HCT116 (cell line): ENCODE results near the gene TIMM29. TPM values are rescaled to one million over a fixed set of nuclear protein-coding genes. Genes with fewer than 3 reads are reported as not detected.

Experiments
- ATAC-seq: fragments of 200-7000 bp; cut with Tn5 transposase; 2 replicates; pipeline ENCODE4 v1.9.1; 2020; ENCODE audit warnings: mild to moderate bottlenecking, moderate library complexity
- BruUV-seq: library from RNA; stranded (reverse); fragments of 400-500 nt; replicated peaks from 2 replicates; lab custom pipeline; 2021; lab: Mats Ljungman, UMichigan
- CTCF ChIA-PET: fragments of 300-600 bp; sonication (Branson Sonifier 250); formaldehyde crosslinking; loops from one replicate; lab custom pipeline; 2021; ENCODE audit warnings: antibody characterized with exemption; lab: Charles Lee
- POLR2A ChIA-PET: fragments of 300-600, 350-600 bp; sonication (Branson Sonifier 250); formaldehyde crosslinking; loops from one replicate; lab custom pipeline; 2021; ENCODE audit warnings: antibody characterized with exemption; lab: Charles Lee
- RAD21 ChIA-PET, 2 experiments: fragments of 300-600 bp; sonication (Branson Sonifier 250); formaldehyde crosslinking; loops; one replicate each; lab custom pipeline; 2023; ENCODE audit warnings: low total read pairs in 2 of 2; ENCODE audit not compliant: uncharacterized antibody in 2 of 2, unreplicated experiment in 2 of 2, low non-redundant PET in 1 of 2; lab: Charles Lee
- DNase-seq: peaks from one replicate; pipeline ENCODE4 v3.0.0-alpha.2; 2010; ENCODE audit warnings: low read depth, low spot score
- H2AFZ ChIP-seq: fragments of 200-600 bp; shearing (Covaris generic), sonication (generic); 2 replicates; pipeline ENCODE4 v1.6.1; 2017; ENCODE audit warnings: low read depth, mixed run types, mixed read lengths, antibody characterized with exemption, low read length; ENCODE audit not compliant: poor library complexity, severe bottlenecking
- H3K27ac ChIP-seq: 2 replicates; pipeline ENCODE4 v1.5.1; 2012; ENCODE audit warnings: low read depth, low read length
- H3K27me3 ChIP-seq: fragments of 200-600 bp; sonication (generic); 2 replicates; pipeline ENCODE4 v1.6.1; 2016; ENCODE audit warnings: mixed run types, low read length, mixed read lengths; ENCODE audit not compliant: insufficient read depth
- H3K36me3 ChIP-seq, 2 experiments: fragments of 200-500 bp in 1 of 2; fragments of 200-600 bp in 1 of 2; sonication (Bioruptor generic) in 1 of 2; sonication (generic) in 1 of 2; 2 replicates each; pipeline versions ENCODE4 v1.5.1 to v1.6.1; 2014 to 2016; ENCODE audit warnings: low read length in 2 of 2, inconsistent platforms in 1 of 2, mixed read lengths in 1 of 2, mixed run types in 1 of 2; ENCODE audit not compliant: insufficient read depth in 2 of 2, control insufficient read depth in 1 of 2
- H3K4me1 ChIP-seq, 2 experiments: fragments of 200-600 bp in 1 of 2; sonication (generic) in 1 of 2; 2 replicates each; pipeline versions ENCODE4 v1.5.1 to v1.6.1; 2012 to 2017; ENCODE audit warnings: low read length in 2 of 2, inconsistent platforms in 1 of 2, mild to moderate bottlenecking in 1 of 2, mixed read lengths in 1 of 2, mixed run types in 1 of 2, moderate library complexity in 1 of 2; ENCODE audit not compliant: insufficient read depth in 2 of 2, control insufficient read depth in 1 of 2
- H3K4me2 ChIP-seq: fragments of 200-600 bp; sonication (generic); 2 replicates; pipeline ENCODE4 v1.6.1; 2017; ENCODE audit warnings: mixed run types, low read length, mixed read lengths
- H3K4me3 ChIP-seq, 2 experiments: fragments of 200-600 bp in 1 of 2; sonication (generic) in 1 of 2; replicated peaks in 1 of 2; 2 replicates each; pipeline ENCODE4 v1.5.1; 2011 to 2016; ENCODE audit warnings: low read length in 2 of 2, control low read depth in 1 of 2, low read depth in 1 of 2, mild to moderate bottlenecking in 1 of 2, mixed read lengths in 1 of 2, mixed run types in 1 of 2
- H3K79me2 ChIP-seq: fragments of 200-600 bp; sonication (generic); 2 replicates; pipeline ENCODE4 v1.6.1; 2017; ENCODE audit warnings: mild to moderate bottlenecking, mixed run types, low read length, moderate library complexity, mixed read lengths; ENCODE audit not compliant: insufficient read depth
- H3K9ac ChIP-seq: fragments of 200-600 bp; sonication (generic); 2 replicates; pipeline ENCODE4 v1.6.1; 2016; ENCODE audit warnings: low read length, mixed read lengths
- H3K9me2 ChIP-seq: fragments of 200-600 bp; sonication (generic), shearing (Covaris generic); 2 replicates; pipeline ENCODE4 v1.6.1; 2017; ENCODE audit warnings: mixed run types, mild to moderate bottlenecking, moderate library complexity; ENCODE audit not compliant: insufficient read depth
- H3K9me3 ChIP-seq, 2 experiments: fragments of 200-500 bp in 1 of 2; fragments of 200-600 bp in 1 of 2; sonication (Bioruptor generic) in 1 of 2; sonication (generic) in 1 of 2; 2 replicates each; pipeline ENCODE4 v1.6.1; 2014 to 2017; ENCODE audit warnings: low read length in 2 of 2, mixed read lengths in 2 of 2, inconsistent platforms in 1 of 2, low read depth in 1 of 2, mild to moderate bottlenecking in 1 of 2, mixed run types in 1 of 2, moderate library complexity in 1 of 2; ENCODE audit not compliant: control insufficient read depth in 1 of 2, insufficient read depth in 1 of 2
- H4K20me1 ChIP-seq: fragments of 200-600 bp; sonication (generic), shearing (Covaris generic); 2 replicates; pipeline ENCODE4 v1.6.1; 2017; ENCODE audit warnings: mixed run types, mild to moderate bottlenecking, moderate library complexity; ENCODE audit not compliant: insufficient read depth
- CTCF ChIP-seq, 3 experiments: fragments of 200-600 bp in 1 of 3; sonication (generic) in 1 of 3; IDR thresholded peaks in 2 of 3; conservative IDR thresholded peaks in 1 of 3; 2 replicates each; pipeline ENCODE4 v1.5.1; 2012 to 2017; ENCODE audit warnings: low read depth in 2 of 3, low read length in 2 of 3, antibody characterized with exemption in 1 of 3, borderline replicate concordance in 1 of 3, control low read depth in 1 of 3, mild to moderate bottlenecking in 1 of 3, mixed read lengths in 1 of 3, mixed run types in 1 of 3, moderate library complexity in 1 of 3; ENCODE audit not compliant: insufficient read depth in 1 of 3
- EGR1 ChIP-seq: IDR thresholded peaks from 2 replicates; pipeline ENCODE4 v1.6.1; 2012; ENCODE audit warnings: low read depth
- ELF1 ChIP-seq: IDR thresholded peaks from 2 replicates; pipeline ENCODE4 v1.6.1; 2012; ENCODE audit warnings: low read depth, borderline replicate concordance
- EZH2 ChIP-seq: fragments of 200-600 bp; sonication (generic); IDR thresholded peaks from 2 replicates; pipeline ENCODE4 v1.6.1; 2017; ENCODE audit warnings: antibody characterized with exemption, mixed run types
- EZH2phosphoT487 ChIP-seq: fragments of 200-600 bp; IDR thresholded peaks from 2 replicates; pipeline ENCODE4 v1.6.1; 2018; ENCODE audit warnings: antibody characterized with exemption, borderline replicate concordance
- JUND ChIP-seq: IDR thresholded peaks from 2 replicates; pipeline ENCODE4 v1.6.1; 2012
- MAX ChIP-seq: IDR thresholded peaks from 2 replicates; pipeline ENCODE4 v1.6.1; 2012
- POLR2A ChIP-seq: IDR thresholded peaks from 2 replicates; pipeline ENCODE4 v1.7.0; 2011; ENCODE audit warnings: borderline replicate concordance; ENCODE audit not compliant: insufficient read depth, insufficient read length; ENCODE audit errors: extremely low read depth
- RAD21 ChIP-seq: IDR thresholded peaks from 2 replicates; pipeline ENCODE4 v1.6.1; 2012; ENCODE audit warnings: low read depth, mild to moderate bottlenecking
- REST ChIP-seq: IDR thresholded peaks from 2 replicates; pipeline ENCODE4 v1.6.1; 2012; ENCODE audit warnings: low read depth
- SIN3A ChIP-seq: IDR thresholded peaks from 2 replicates; pipeline ENCODE4 v1.6.1; 2012; ENCODE audit warnings: low read depth
- SP1 ChIP-seq: IDR thresholded peaks from 2 replicates; pipeline ENCODE4 v1.6.1; 2012; ENCODE audit warnings: low read depth
- YY1 ChIP-seq: IDR thresholded peaks from 2 replicates; pipeline ENCODE4 v1.6.1; 2011; ENCODE audit warnings: low read length, low read depth, moderate library complexity, mild to moderate bottlenecking; ENCODE audit not compliant: insufficient replicate concordance; ENCODE audit errors: extremely low read depth
- ZBTB33 ChIP-seq: IDR thresholded peaks from 2 replicates; pipeline ENCODE4 v1.6.1; 2011; ENCODE audit warnings: mild to moderate bottlenecking, low read length, moderate library complexity; ENCODE audit not compliant: insufficient replicate concordance; ENCODE audit errors: extremely low read depth
- intact Hi-C: fragments of 100-400 bp; cut with micrococcal nuclease; formaldehyde crosslinking; loops from 2 replicates; pipeline ENCODE4 v1.10.0; 2022
- total RNA-seq: library from RNA; stranded (reverse); gene quantifications from one replicate; pipeline ENCODE4 v1.2.1, GENCODE V29; 2021; ENCODE audit not compliant: unreplicated experiment

TIMM29 gene
- total RNA-seq, 1 experiment from 2014 or later = 20.3 TPM

GRCh38 chr19:10894911-10895213, 33.7 kb upstream of the TIMM29 start:
- RAD21 ChIA-PET = no interaction called here

More at GRCh38 chr19:10894911-10895213, 33.7 kb upstream of the TIMM29 start:
- DNase-seq (no peak), ATAC-seq (no peak)
- Histone ChIP-seq H2AFZ (no peak overlapping the region), H3K27ac (no peak overlapping the region), H3K4me3 (no peak overlapping the region), H4K20me1 (no peaks in the 10 kb centered on the region), H3K79me2 (peaks cover 90% of the 10 kb centered on the region), H3K27me3 (no peaks in the 10 kb centered on the region), H3K4me1 (peaks cover 13 to 21% of the 10 kb centered on the region in 2 experiments), H3K9me2 (no peaks in the 10 kb centered on the region), H3K9ac (no peak overlapping the region), H3K9me3 (no peaks in the 10 kb centered on the region), H3K4me2 (no peak overlapping the region), H3K36me3 (no peaks in the 10 kb centered on the region)
- ChIA-PET POLR2A (no interaction called here), CTCF (no interaction called here)
- no TSS peak for BruUV-seq
- no peak for TF ChIP-seq SP1
- TF ChIP-seq EGR1 = no peak
- no peak for TF ChIP-seq EZH2
- TF ChIP-seq MAX = no peak
- no peak for TF ChIP-seq REST
- TF ChIP-seq EZH2phosphoT487 = no peak
- TF ChIP-seq ZBTB33 = no peak
- TF ChIP-seq POLR2A = no peak
- TF ChIP-seq JUND = no peak
- no peak for TF ChIP-seq SIN3A
- no peak for TF ChIP-seq ELF1
- TF ChIP-seq RAD21 = no peak
- no peak for TF ChIP-seq YY1
- no peak for TF ChIP-seq CTCF (IDR thresholded peaks at IDR 0.05 in 2 of 3, conservative IDR thresholded peaks at IDR 0.05 in 1 of 3; ENCODE audit: borderline replicate concordance in 1 of 3, insufficient read depth in 1 of 3, low read depth in 2 of 3, low read length in 2 of 3)
- intact Hi-C loops = no loop called here
